Smooth muscle cell (in vitro differentiated cells): ENCODE measurements around the gene POLD4. TPM values are rescaled to one million over a fixed set of nuclear protein-coding genes. Genes with fewer than 3 reads are reported as not detected.

ENCODE experiments used
- DNase-seq: peaks from one replicate; lab custom pipeline; 2025; ENCODE audit not compliant: unreplicated experiment; lab: John Stamatoyannopoulos, UW
- H2AFZ ChIP-seq: fragments of 200-600 bp; sonication (generic); 2 replicates; pipeline ENCODE4 v1.6.0; 2016; ENCODE audit warnings: antibody characterized with exemption, low read depth, mild to moderate bottlenecking
- H3F3A ChIP-seq: fragments of 200-600 bp; sonication (generic); 2 replicates; pipeline ENCODE4 v1.6.0; 2017; ENCODE audit warnings: antibody characterized with exemption, low read depth
- H3K27ac ChIP-seq: fragments of 200-600 bp; sonication (generic); 2 replicates; pipeline ENCODE4 v1.5.1; 2016; ENCODE audit warnings: low read depth, mild to moderate bottlenecking
- H3K27me3 ChIP-seq: fragments of 200-600 bp; sonication (generic); 2 replicates; pipeline ENCODE4 v1.6.1; 2016; ENCODE audit warnings: low read depth, mild to moderate bottlenecking
- H3K36me3 ChIP-seq: fragments of 200-600 bp; sonication (generic); 2 replicates; pipeline ENCODE4 v1.5.1; 2016; ENCODE audit warnings: low read depth
- H3K4me1 ChIP-seq: fragments of 200-600 bp; sonication (generic); 2 replicates; pipeline ENCODE4 v1.5.1; 2016; ENCODE audit warnings: low read depth
- H3K4me2 ChIP-seq: fragments of 200-600 bp; sonication (generic); 2 replicates; pipeline ENCODE4 v1.6.0; 2016; ENCODE audit warnings: mild to moderate bottlenecking
- H3K4me3 ChIP-seq: fragments of 200-600 bp; sonication (generic); 2 replicates; pipeline ENCODE4 v1.5.1; 2016; ENCODE audit warnings: mild to moderate bottlenecking
- H3K79me2 ChIP-seq: fragments of 200-600 bp; sonication (generic); 2 replicates; pipeline ENCODE4 v1.6.0; 2016; ENCODE audit warnings: low read depth, mild to moderate bottlenecking
- H3K9ac ChIP-seq: fragments of 200-600 bp; sonication (generic); 2 replicates; pipeline ENCODE4 v1.6.0; 2016; ENCODE audit warnings: low read depth
- H3K9me3 ChIP-seq: fragments of 200-600 bp; sonication (generic); replicated peaks from 2 replicates; pipeline ENCODE4 v1.5.1; 2016; ENCODE audit warnings: low read depth
- H4K20me1 ChIP-seq: fragments of 200-600 bp; sonication (generic); 2 replicates; pipeline ENCODE4 v1.6.0; 2016; ENCODE audit warnings: low read depth
- CTCF ChIP-seq: fragments of 200-600 bp; sonication (generic); IDR thresholded peaks from 2 replicates; pipeline ENCODE4 v1.5.1; 2017; ENCODE audit warnings: borderline replicate concordance, mild to moderate bottlenecking, antibody characterized with exemption; ENCODE audit not compliant: insufficient read depth, poor library complexity, severe bottlenecking
- WGBS: methylation state at CpG from one replicate; pipeline ENCODE4 v1.1.7; 2016; ENCODE audit warnings: low lambda C conversion rate; 5-methylcytosine and 5-hydroxymethylcytosine counted together
- polyA plus RNA-seq: library from polyadenylated mRNA; unstranded; fragments of >200 nt; fragmentation: Nextera tagmentation; extraction: Ambion mirVana; gene quantifications from 2 replicates; pipeline ENCODE4 v1.2.1, GENCODE V29; 2016
- total RNA-seq: library from RNA; depleted of rRNA; stranded (reverse); fragments of >200 nt; gene quantifications from 2 replicates; pipeline ENCODE4 v1.2.3, GENCODE V29; 2014

POLD4 gene
- total and polyA plus RNA-seq, 2 experiments from 2014 or later = 61.4 to 113 TPM

DNA sequence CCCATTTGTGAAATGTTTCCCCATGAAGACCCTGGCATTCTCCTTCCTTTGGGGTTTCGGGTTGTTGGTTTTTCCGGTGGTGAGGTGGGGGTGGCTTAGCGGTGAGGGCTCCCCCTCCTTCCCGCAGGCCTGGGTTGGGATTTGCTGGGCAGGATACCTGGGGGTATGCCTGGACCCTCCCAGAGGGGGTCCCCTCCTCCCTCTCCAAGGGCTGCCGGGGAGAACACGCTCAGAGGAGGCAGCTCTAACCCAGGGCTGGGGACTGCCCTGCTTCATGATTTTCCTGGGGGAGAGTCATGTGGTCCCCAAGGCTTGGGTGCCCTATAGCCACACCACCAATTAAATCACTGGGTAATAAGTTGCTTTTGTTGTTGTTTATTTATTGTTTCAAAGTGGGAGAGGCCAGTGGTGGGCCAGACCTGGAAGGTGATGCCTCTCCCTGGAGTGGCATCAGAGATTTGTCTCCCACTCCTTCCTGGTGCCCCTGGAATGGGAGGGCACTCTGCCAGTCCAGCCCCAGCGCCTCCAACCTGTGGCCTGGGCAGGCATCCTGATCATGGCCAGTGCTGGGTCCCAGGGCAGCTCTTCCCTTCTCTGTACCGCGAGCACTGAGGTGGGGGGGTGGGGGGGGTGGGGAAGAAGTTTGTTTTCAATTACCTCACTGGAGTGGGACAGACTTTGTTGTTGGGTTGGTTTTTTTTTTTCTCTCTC lies 21.4 kb upstream of the POLD4 start:
- Histone ChIP-seq H4K20me1 (peaks cover 25% of the 10 kb centered on the region), H3K36me3 (no peaks in the 10 kb centered on the region), H3K4me2 (peak overlapping the region; percentile 100), H3K4me3 (peak overlapping the region; percentile 97), H3K9me3 (no peaks in the 10 kb centered on the region), H3K27me3 (no peaks in the 10 kb centered on the region), H3K9ac (peak overlapping the region; percentile 70), H3K4me1 (peaks cover 41% of the 10 kb centered on the region), H3F3A (no peaks in the 10 kb centered on the region), H3K27ac (peak overlapping the region; percentile 85), H2AFZ (no peak overlapping the region), H3K79me2 (peaks cover 3% of the 10 kb centered on the region)
- DNase-seq = no peak
- TF ChIP-seq CTCF = no peak
- WGBS = 16% methylated on average over 9 of the region's 9 CpGs

- H3K4me2 ChIP-seq = peak overlapping the region; percentile 100
- TF ChIP-seq CTCF = no peak
- no peak for DNase-seq
- H3K4me1 ChIP-seq = peaks cover 41% of the 10 kb centered on the region
- peak overlapping the region; percentile 85 for H3K27ac ChIP-seq
- H2AFZ ChIP-seq = peak overlapping the region; percentile 67
- no peaks in the 10 kb centered on the region for H3K36me3 ChIP-seq
- H3K4me3 ChIP-seq = peak overlapping the region; percentile 97
- H4K20me1 ChIP-seq = peaks cover 33% of the 10 kb centered on the region
- H3F3A ChIP-seq = no peaks in the 10 kb centered on the region
- peak overlapping the region; percentile 70 for H3K9ac ChIP-seq
- WGBS = 1% methylated on average over 38 of the region's 40 CpGs
- H3K79me2 ChIP-seq = peaks cover 3% of the 10 kb centered on the region
- H3K27me3 ChIP-seq = no peaks in the 10 kb centered on the region
- no peaks in the 10 kb centered on the region for H3K9me3 ChIP-seq
Measured at GRCh38 chr11:67373648-67374570, 20.6 kb upstream of the POLD4 start.

DNA sequence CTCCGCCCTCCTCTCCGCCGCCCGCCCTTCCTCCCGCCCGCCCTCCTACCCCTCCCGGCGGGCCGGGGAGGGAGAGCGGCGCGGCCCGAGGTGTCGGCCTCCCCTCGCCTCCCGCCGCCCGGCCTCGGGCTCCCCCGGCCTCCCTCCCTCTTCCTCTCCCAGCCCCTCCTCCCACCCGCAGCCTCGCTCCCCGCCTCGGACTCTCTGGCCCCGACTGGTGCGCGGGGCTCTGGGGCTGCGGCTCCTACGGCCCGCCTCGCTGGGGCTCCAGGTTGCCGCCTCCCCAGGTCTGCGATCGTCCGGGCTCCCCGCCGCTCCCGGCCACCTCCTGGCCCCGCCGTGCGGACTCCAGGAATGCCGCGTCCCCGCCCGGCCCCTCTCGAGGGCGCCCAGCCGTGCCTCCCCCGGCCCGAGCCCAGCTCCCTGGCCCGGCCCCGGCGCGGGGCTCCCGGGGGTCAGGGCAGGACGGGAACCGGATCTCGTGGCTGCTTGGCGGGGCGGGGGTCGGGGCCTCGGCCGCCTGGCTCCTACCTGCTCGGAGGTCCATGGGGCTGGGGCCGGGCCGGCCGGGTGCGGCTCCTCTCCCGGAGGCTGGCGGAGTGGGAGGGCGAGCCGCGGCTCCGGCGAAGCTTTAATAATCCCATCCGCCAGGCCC lies 19.8 kb upstream of the POLD4 start, which contains the start of gene CLCF1:
CLCF1 (minus strand) TSS at position 606 of the 655 bp plus-strand sequence; CDS start at position 547, 59 bp downstream.
- WGBS = under 1% methylated on average over 30 of the region's 76 CpGs
- H3K79me2 ChIP-seq = peaks cover 3% of the 10 kb centered on the region
- DNase-seq = no peak
- H3K27ac ChIP-seq = peak within 1 kb of the TSS; percentile 85
- no peaks in the 10 kb centered on the region for H3K36me3 ChIP-seq
- peak within 1 kb of the TSS; percentile 100 for H3K4me2 ChIP-seq
- H3K27me3 ChIP-seq = no peaks in the 10 kb centered on the region
- H4K20me1 ChIP-seq = peaks cover 39% of the 10 kb centered on the region
- peaks cover 41% of the 10 kb centered on the region for H3K4me1 ChIP-seq
- peak within 1 kb of the TSS; percentile 70 for H3K9ac ChIP-seq
- H2AFZ ChIP-seq = peak within 1 kb of the TSS; percentile 67
- H3F3A ChIP-seq = no peaks in the 10 kb centered on the region
- no peak for TF ChIP-seq CTCF
- H3K4me3 ChIP-seq = peak within 1 kb of the TSS; percentile 97
- H3K9me3 ChIP-seq = no peaks in the 10 kb centered on the region
